Natural killer cell (primary cell): ENCODE measurements around the gene DGKH. TPM values are rescaled to one million over a fixed set of nuclear protein-coding genes. Genes with fewer than 3 reads are reported as not detected.

Experiments
- ATAC-seq, 3 donors: fragments of 150-1000 bp in 2 of 3; fragments of 200-7000 bp in 1 of 3; cut with Tn5 transposase; 1 replicate in 1 of 3; 2 replicates in 2 of 3; pipeline ENCODE4 v1.10.0; 2021; ENCODE audit warnings: mild to moderate bottlenecking in 2 of 3, moderate library complexity in 2 of 3
- DNase-seq, 2 donors: peaks; one replicate each; pipeline versions ENCODE4 v3.0.0 to v3.0.0-alpha.2; 2013 to 2021; ENCODE audit warnings: mixed read lengths in 1 of 2
- H3K27ac ChIP-seq: one replicate; pipeline ENCODE4 v1.5.1; 2013; ENCODE audit warnings: mild to moderate bottlenecking, low read length
- H3K27me3 ChIP-seq: one replicate; pipeline ENCODE4 v1.6.1; 2013; ENCODE audit warnings: low read length; ENCODE audit not compliant: control insufficient read depth, insufficient read depth
- H3K36me3 ChIP-seq: one replicate; pipeline ENCODE4 v1.6.1; 2013; ENCODE audit warnings: low read length; ENCODE audit not compliant: control insufficient read depth, insufficient read depth
- H3K4me1 ChIP-seq: one replicate; pipeline ENCODE4 v1.6.1; 2013; ENCODE audit warnings: low read length; ENCODE audit not compliant: control insufficient read depth, insufficient read depth
- H3K4me3 ChIP-seq: one replicate; pipeline ENCODE4 v1.5.1; 2013; ENCODE audit warnings: low read length
- H3K9me3 ChIP-seq: one replicate; pipeline ENCODE4 v1.6.1; 2013; ENCODE audit warnings: low read length; ENCODE audit not compliant: control insufficient read depth, insufficient read depth
- H3K27ac Mint-ChIP-seq, 2 donors: one replicate each; pipeline ENCODE4 v1.8.0; 2022; ENCODE audit warnings: mild to moderate bottlenecking in 2 of 2, mixed read lengths in 2 of 2, moderate library complexity in 1 of 2
- H3K27me3 Mint-ChIP-seq, 2 donors: one replicate each; pipeline ENCODE4 v1.8.0; 2022; ENCODE audit warnings: low read depth in 2 of 2, mixed read lengths in 2 of 2
- H3K36me3 Mint-ChIP-seq: one replicate; pipeline ENCODE4 v1.8.0; 2022; ENCODE audit warnings: mixed read lengths
- H3K4me1 Mint-ChIP-seq, 2 donors: one replicate each; pipeline ENCODE4 v1.8.0; 2022; ENCODE audit warnings: mixed read lengths in 2 of 2
- H3K4me3 Mint-ChIP-seq: one replicate; pipeline ENCODE4 v1.8.0; 2022; ENCODE audit warnings: mild to moderate bottlenecking, moderate library complexity, mixed read lengths
- H3K9me3 Mint-ChIP-seq, 2 donors: one replicate each; pipeline ENCODE4 v1.8.0; 2022; ENCODE audit warnings: mixed read lengths in 2 of 2
- CTCF ChIP-seq: fragments of 200-600 bp; IDR thresholded peaks from one replicate; pipeline ENCODE4 v1.8.0; 2022; ENCODE audit warnings: antibody characterized with exemption
- WGBS: methylation state at CpG from one replicate; pipeline ENCODE4 v1.1.7; 2013; ENCODE audit warnings: missing lambda C conversion rate; ENCODE audit not compliant: insufficient coverage; 5-methylcytosine and 5-hydroxymethylcytosine counted together
- intact Hi-C: fragments of 100-400 bp; cut with micrococcal nuclease; formaldehyde crosslinking; loops from one replicate; pipeline ENCODE4 v1.14.2; 2022
- total RNA-seq, 4 donors: library from RNA; stranded (reverse); fragments of 120-200 nt in 1 of 4; gene quantifications; one replicate each; pipeline versions ENCODE4 v1.2.3 to v1.2.4, GENCODE V29; 2013 to 2022

Gene DGKH
- total RNA-seq, 3 donors from 2014 or later (not counting 1 experiment from before 2014, with no cell fraction given): 1.1 to 3.4 (median 1.2) TPM

- Histone ChIP-seq H3K4me3 (no peak overlapping the region), H3K9me3 (no peaks in the 10 kb centered on the region), H3K36me3 (no peaks in the 10 kb centered on the region), H3K27ac (no peak overlapping the region), H3K4me1 (no peaks in the 10 kb centered on the region), H3K27me3 (no peaks in the 10 kb centered on the region)
- Mint-ChIP-seq H3K27me3 (peaks cover 18 to 37% of the 10 kb centered on the region in 2 donors), H3K4me3 (no peak overlapping the region), H3K36me3 (no peaks in the 10 kb centered on the region), H3K27ac (no peak overlapping the region), H3K4me1 (no peaks in the 10 kb centered on the region), H3K9me3 (no peaks in the 10 kb centered on the region)
- intact Hi-C loops: no loop called here
- TF ChIP-seq CTCF: no peak
- no peak for ATAC-seq
- WGBS: 100% methylated on average over 2 of the region's 2 CpGs
- DNase-seq: no peak
These were observed 46.4 kb upstream of the DGKH start for GRCh38 chr13:42002066-42002465.

- WGBS: no CpG with 5 or more reads among the region's 1 CpG
- Histone ChIP-seq H3K9me3 (no peaks in the 10 kb centered on the region), H3K27me3 (no peaks in the 10 kb centered on the region), H3K4me1 (peaks cover 8% of the 10 kb centered on the region), H3K4me3 (no peak overlapping the region), H3K27ac (no peak overlapping the region), H3K36me3 (no peaks in the 10 kb centered on the region)
- Mint-ChIP-seq H3K27me3 (peaks cover 20 to 22% of the 10 kb centered on the region in 2 donors), H3K4me3 (no peak overlapping the region), H3K9me3 (no peaks in the 10 kb centered on the region), H3K4me1 (peaks cover 0 to 6% of the 10 kb centered on the region in 2 donors), H3K27ac (no peak overlapping the region), H3K36me3 (no peaks in the 10 kb centered on the region)
- DNase-seq (no peak), ATAC-seq (no peak)
- TF ChIP-seq CTCF: no peak
- intact Hi-C loops: no loop called here
These were observed 40.6 kb upstream of the DGKH start for GRCh38 chr13:42007844-42008243.

GRCh38 chr13:42009057-42009456, 39.4 kb upstream of the DGKH start:
- 62% methylated on average over 4 of the region's 4 CpGs for WGBS
- Histone ChIP-seq H3K27ac (no peak overlapping the region), H3K4me1 (peaks cover 8% of the 10 kb centered on the region), H3K27me3 (no peaks in the 10 kb centered on the region), H3K36me3 (no peaks in the 10 kb centered on the region), H3K9me3 (no peaks in the 10 kb centered on the region), H3K4me3 (no peak overlapping the region)
- DNase-seq: no peak
- peaks cover 20 to 26% of the 10 kb centered on the region in 2 donors for H3K27me3 Mint-ChIP-seq
- TF ChIP-seq CTCF: no peak
- H3K9me3 Mint-ChIP-seq: no peaks in the 10 kb centered on the region
- H3K36me3 Mint-ChIP-seq: no peaks in the 10 kb centered on the region
- peak in 2 of 3 donors; percentile 43 to 75 for ATAC-seq
- intact Hi-C loops: no loop called here
- H3K4me3 Mint-ChIP-seq: no peak overlapping the region
- peaks cover 0 to 6% of the 10 kb centered on the region in 2 donors for H3K4me1 Mint-ChIP-seq
- no peak overlapping the region for H3K27ac Mint-ChIP-seq

GRCh38 chr13:42011601-42012350, 36.7 kb upstream of the DGKH start:
- Mint-ChIP-seq H3K27ac (no peak overlapping the region), H3K4me1 (peaks cover 0 to 6% of the 10 kb centered on the region in 2 donors), H3K9me3 (no peaks in the 10 kb centered on the region), H3K27me3 (peaks cover 35 to 40% of the 10 kb centered on the region in 2 donors), H3K36me3 (no peaks in the 10 kb centered on the region), H3K4me3 (no peak overlapping the region)
- H3K4me1 ChIP-seq: peaks cover 8% of the 10 kb centered on the region
- intact Hi-C loops: no loop called here
- TF ChIP-seq CTCF: no peak
- DNase-seq (no peak), ATAC-seq (no peak)
- no peaks in the 10 kb centered on the region for H3K27me3 ChIP-seq
- no peak overlapping the region for H3K27ac ChIP-seq
- no peaks in the 10 kb centered on the region for H3K9me3 ChIP-seq
- no peak overlapping the region for H3K4me3 ChIP-seq
- H3K36me3 ChIP-seq: no peaks in the 10 kb centered on the region
- 83% methylated on average over 16 of the region's 16 CpGs for WGBS
